Adrenal gland (tissue), 12 donors: ENCODE data around the gene DPM2. TPM values are rescaled to one million over a fixed set of nuclear protein-coding genes. Genes with fewer than 3 reads are reported as not detected.

Source experiments
- DNase-seq, 7 donors: peaks; one replicate each; pipeline ENCODE4 v3.0.0-alpha.2; 2019 to 2020
- H3K27ac ChIP-seq, 5 donors: fragments of 200-600 bp; sonication (generic) in 4 of 5; 1 replicate in 3 of 5; 2 replicates in 2 of 5; pipeline versions ENCODE4 v1.5.1 to v1.8.0; 2016 to 2020; ENCODE audit warnings: mild to moderate bottlenecking in 1 of 5
- H3K27me3 ChIP-seq: fragments of 200-600 bp; 2 replicates; pipeline ENCODE4 v1.8.0; 2021
- H3K36me3 ChIP-seq, 2 donors: fragments of 200-600 bp; replicated peaks in 1 of 2; 1 replicate in 1 of 2; 2 replicates in 1 of 2; pipeline versions ENCODE4 v1.5.1 to v1.8.0; 2018 to 2022
- H3K4me1 ChIP-seq, 2 donors: fragments of 200-600 bp; replicated peaks in 1 of 2; 1 replicate in 1 of 2; 2 replicates in 1 of 2; pipeline versions ENCODE4 v1.5.1 to v1.8.0; 2018 to 2021
- H3K4me3 ChIP-seq, 4 donors: fragments of 200-600 bp; sonication (generic) in 3 of 4; one replicate each; pipeline ENCODE4 v1.5.1; 2016 to 2018
- H3K9me3 ChIP-seq, 3 donors: fragments of 200-600 bp; sonication (generic) in 1 of 3; replicated peaks in 1 of 3; 1 replicate in 2 of 3; 2 replicates in 1 of 3; pipeline versions ENCODE4 v1.5.1 to v1.8.0; 2016 to 2021
- POLR2A ChIP-seq, 2 donors: fragments of 450-650 bp; IDR thresholded peaks; one replicate each; pipeline ENCODE4 v1.6.1; 2017; ENCODE audit warnings: antibody characterized with exemption in 2 of 2, mild to moderate bottlenecking in 2 of 2, moderate library complexity in 1 of 2
- WGBS, 4 donors: extraction: QIAGEN DNeasy Blood & Tissue Kit in 2 of 4; methylation state at CpG; one replicate each; pipeline versions ENCODE4 v1.1.5 to v1.1.7; 2013 to 2017; 5-methylcytosine and 5-hydroxymethylcytosine counted together
- intact Hi-C, 2 donors: fragments of 100-400 bp; cut with DNase I; formaldehyde crosslinking; loops; one replicate each; pipeline versions ENCODE4 v1.14.1 to v1.15.0; 2022 to 2023
- polyA plus RNA-seq, 3 donors: library from polyadenylated mRNA; stranded (reverse); fragments of 200-250 nt in 2 of 3; fragments of 350-450 nt in 1 of 3; fragmentation: Illumina TruSeq in 1 of 3; extraction: RNeasy Lipid Tissue Mini Kit (QIAGEN cat#74804) in 1 of 3; gene quantifications; one replicate each; pipeline ENCODE4 v1.2.3, GENCODE V29; 2013 to 2014
- total RNA-seq, 9 donors: library from RNA; depleted of rRNA in 4 of 9; stranded (reverse); fragments of >200 nt in 4 of 9; fragments of 120-200 nt in 1 of 9; fragmentation: NEBNext Ultra II Directional in 1 of 9; extraction: Animal tissue kit (Norgen Biotek cat#: 25700) in 1 of 9; gene quantifications; one replicate each; pipeline versions ENCODE4 v1.1.0 to v1.2.4, GENCODE V29; 2013 to 2023
- TF ChIP-seq, protein P1 (sequence below), 6 experiments: fragments of 450-650 bp in 4 of 6; fragments of 200-600 bp in 2 of 6; sonication (generic) in 1 of 6; IDR thresholded peaks; 1 replicate in 5 of 6; 2 replicates in 1 of 6; pipeline versions ENCODE4 v1.5.1 to v1.8.0; 2016 to 2021; ENCODE audit warnings: antibody characterized with exemption in 6 of 6, mild to moderate bottlenecking in 2 of 6, moderate library complexity in 1 of 6
- donor health status: healthy with polysubstance abuse.
- donor health status: Bipolar disorder and iron deficiency.
- donor health status: DM: yes; HTN: yes; CAD: no.
- donor health status: DM: no; HTN: no; CAD: no.
- donor health status: DM: no; HTN: no; CAD: no.
- donor health status: DM: yes; HTN: yes; CAD: no.

DPM2 gene
- total and polyA plus RNA-seq, 12 donors = 18.4 to 46.8 (median 33.5) TPM

DNA sequence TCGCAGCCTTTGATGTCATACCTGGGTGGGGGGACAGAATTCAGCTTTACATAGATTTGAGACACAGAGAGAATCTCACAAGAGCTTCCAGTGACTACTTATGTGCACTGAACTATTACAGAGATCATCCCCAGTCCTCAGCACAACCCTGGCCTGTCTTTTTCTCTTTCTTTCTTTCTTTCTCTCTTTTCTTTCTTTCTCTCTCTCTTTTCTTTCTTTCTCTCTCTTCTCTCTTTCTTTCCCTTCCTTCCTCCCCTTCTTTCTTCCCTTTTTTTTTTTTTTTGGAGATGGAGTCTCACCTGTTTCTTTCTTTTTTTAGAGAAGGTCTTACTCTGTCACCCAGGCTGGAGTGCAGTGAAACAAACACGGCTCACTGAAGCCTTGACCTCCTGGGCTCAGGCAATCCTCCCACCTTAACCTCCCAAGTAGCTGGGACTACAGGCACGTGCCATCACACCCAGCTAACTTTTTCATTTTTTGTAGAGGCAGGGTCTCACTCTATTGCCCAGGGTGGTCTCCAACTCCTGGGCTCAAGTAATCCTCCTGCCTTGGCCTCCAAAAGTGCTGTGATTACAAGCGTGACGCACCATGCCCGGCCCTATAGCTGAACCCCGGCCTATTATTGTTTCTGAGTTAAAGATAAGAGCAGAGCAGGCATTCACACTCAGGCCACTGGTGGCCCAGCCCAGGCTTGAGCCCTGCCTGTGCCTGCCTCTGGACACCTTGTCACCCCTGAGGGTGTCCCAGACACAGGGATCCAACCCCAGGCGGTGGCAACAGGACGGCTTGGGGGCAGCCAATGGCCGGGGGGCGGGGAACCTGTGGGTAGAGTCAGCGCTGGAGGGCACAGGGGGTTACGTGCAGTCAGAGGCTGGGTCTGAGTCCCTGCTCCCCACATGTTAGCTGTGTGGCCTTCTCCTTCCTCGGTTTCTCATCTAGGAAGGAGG is 11.4 kb downstream of the DPM2 start:
- no peak for DNase-seq
- TF ChIP-seq POLR2A (IDR thresholded peaks at IDR 0.05) = no peak
- TF ChIP-seq, protein P1, sequence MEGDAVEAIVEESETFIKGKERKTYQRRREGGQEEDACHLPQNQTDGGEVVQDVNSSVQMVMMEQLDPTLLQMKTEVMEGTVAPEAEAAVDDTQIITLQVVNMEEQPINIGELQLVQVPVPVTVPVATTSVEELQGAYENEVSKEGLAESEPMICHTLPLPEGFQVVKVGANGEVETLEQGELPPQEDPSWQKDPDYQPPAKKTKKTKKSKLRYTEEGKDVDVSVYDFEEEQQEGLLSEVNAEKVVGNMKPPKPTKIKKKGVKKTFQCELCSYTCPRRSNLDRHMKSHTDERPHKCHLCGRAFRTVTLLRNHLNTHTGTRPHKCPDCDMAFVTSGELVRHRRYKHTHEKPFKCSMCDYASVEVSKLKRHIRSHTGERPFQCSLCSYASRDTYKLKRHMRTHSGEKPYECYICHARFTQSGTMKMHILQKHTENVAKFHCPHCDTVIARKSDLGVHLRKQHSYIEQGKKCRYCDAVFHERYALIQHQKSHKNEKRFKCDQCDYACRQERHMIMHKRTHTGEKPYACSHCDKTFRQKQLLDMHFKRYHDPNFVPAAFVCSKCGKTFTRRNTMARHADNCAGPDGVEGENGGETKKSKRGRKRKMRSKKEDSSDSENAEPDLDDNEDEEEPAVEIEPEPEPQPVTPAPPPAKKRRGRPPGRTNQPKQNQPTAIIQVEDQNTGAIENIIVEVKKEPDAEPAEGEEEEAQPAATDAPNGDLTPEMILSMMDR (IDR thresholded peaks at IDR 0.05) = no peak

DNA sequence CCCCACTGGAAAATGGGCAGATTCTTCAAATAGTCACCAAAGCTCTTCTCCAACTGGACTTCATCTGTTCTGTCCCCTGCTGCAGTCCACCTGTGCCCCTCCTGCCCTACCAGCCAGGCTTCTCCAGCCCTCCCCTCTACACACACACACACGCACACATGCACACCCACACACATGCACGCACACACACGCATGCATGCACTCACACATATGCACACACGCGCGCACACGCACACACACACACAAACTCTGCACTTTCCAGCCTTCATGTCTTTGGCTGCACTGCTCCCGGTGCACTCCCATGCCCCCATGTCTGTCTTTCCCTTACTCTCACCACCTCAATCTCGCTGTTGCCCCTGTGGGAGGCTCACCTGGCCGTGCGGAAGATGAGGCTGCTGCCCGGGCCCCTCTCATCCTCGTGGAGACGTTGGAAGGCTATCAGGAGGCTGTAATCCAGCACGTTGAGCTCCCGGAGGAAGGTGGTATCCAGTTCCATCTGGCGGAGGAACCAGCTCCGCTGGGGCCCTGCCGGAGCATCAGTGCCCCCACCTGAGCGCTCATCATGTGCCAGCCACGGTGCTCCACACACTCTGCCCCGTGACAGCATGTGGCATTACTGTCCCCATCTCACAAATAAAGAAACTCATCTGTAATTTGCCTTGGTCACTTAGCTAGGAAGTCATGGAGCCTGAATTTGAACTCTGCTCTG is 12.8 kb downstream of the DPM2 start:
- Histone ChIP-seq H3K27me3 (peaks cover 28% of the 10 kb centered on the region), H3K27ac (no peak overlapping the region), H3K4me3 (no peak overlapping the region), H3K4me1 (peaks cover 6 to 24% of the 10 kb centered on the region in 2 donors), H3K9me3 (no peaks in the 10 kb centered on the region), H3K36me3 (no peaks in the 10 kb centered on the region)
- 80 to 93% (median 84%) methylated on average over 14 to 22 of the region's 22 CpGs for WGBS, 4 donors
- DNase-seq = no peak
- intact Hi-C loops = loop anchor here (5.0 to 10.0 kb wide), 4 partner anchors 188 to 420 kb away; partner anchors contain the start of gene TOR2A (in 1 of the 2)
- TF ChIP-seq POLR2A (IDR thresholded peaks at IDR 0.05) = no peak

More for the DNA sequence above, 11.4 kb downstream of the DPM2 start:
- Histone ChIP-seq H3K9me3 (no peaks in the 10 kb centered on the region), H3K27me3 (peaks cover 28% of the 10 kb centered on the region), H3K4me3 (no peak overlapping the region), H3K36me3 (no peaks in the 10 kb centered on the region), H3K4me1 (peaks cover 5 to 30% of the 10 kb centered on the region in 2 donors), H3K27ac (no peak overlapping the region)
- 66 to 78% (median 74%) methylated on average over 4 to 14 of the region's 14 CpGs for WGBS, 4 donors
- intact Hi-C loops = loop anchor here (10.0 kb wide), 2 partner anchors 341 to 421 kb away; no protein-coding TSS in a partner anchor

GRCh38 chr9:127923771-127924170 is 13.9 kb downstream of the DPM2 start:
- Histone ChIP-seq H3K9me3 (no peaks in the 10 kb centered on the region), H3K27me3 (peaks cover 28% of the 10 kb centered on the region), H3K4me3 (no peak overlapping the region), H3K36me3 (no peaks in the 10 kb centered on the region), H3K4me1 (peaks cover 14 to 35% of the 10 kb centered on the region in 2 donors), H3K27ac (no peak overlapping the region)
- TF ChIP-seq, protein P1 (IDR thresholded peaks at IDR 0.05) = no peak
- no peak for TF ChIP-seq POLR2A (IDR thresholded peaks at IDR 0.05)
- WGBS, 4 donors = 51 to 75% (median 66%) methylated on average over 8 of the region's 8 CpGs
- peak in 1 of 7 donors; percentile 63 for DNase-seq
- intact Hi-C loops = loop anchor here (5.0 to 10.0 kb wide), 4 partner anchors 186 to 419 kb away; partner anchors contain the start of gene TOR2A (in 1 of the 2)

DNA sequence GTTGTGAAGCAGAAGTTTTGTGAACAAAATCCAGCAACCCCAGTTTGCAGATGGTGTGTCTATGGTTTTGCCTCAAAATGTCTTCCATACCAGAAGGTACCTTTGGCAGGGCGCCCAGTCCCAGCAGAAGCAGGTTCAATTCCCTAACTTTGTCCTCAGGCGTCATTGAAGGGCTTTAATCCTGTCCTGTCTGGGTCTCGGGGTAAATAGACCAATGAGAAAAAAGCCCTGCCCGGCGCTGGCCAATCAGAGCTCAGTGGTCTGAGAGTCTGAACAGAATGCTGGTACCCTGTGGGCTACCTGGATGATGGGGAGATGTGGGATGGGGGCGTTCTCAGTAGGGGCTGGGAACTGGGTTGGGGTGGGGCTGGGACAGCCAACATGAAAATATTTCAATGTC is 14.6 kb downstream of the DPM2 start:
- 48 to 56% (median 52%) methylated on average over 6 of the region's 6 CpGs for WGBS, 4 donors
- Histone ChIP-seq H3K36me3 (no peaks in the 10 kb centered on the region), H3K27ac (no peak overlapping the region), H3K9me3 (no peaks in the 10 kb centered on the region), H3K4me3 (no peak overlapping the region), H3K4me1 (peaks cover 18 to 40% of the 10 kb centered on the region in 2 donors), H3K27me3 (peaks cover 27% of the 10 kb centered on the region)
- no peak for TF ChIP-seq POLR2A (IDR thresholded peaks at IDR 0.05)
- TF ChIP-seq, protein P1 (IDR thresholded peaks at IDR 0.05) = no peak
- intact Hi-C loops = loop anchor here (5.0 to 10.0 kb wide), 4 partner anchors 186 to 418 kb away; partner anchors contain the start of gene TOR2A (in 1 of the 2)
- DNase-seq = no peak
